Skeletal muscle tissue (tissue), 4 donors: ENCODE results near the gene ELF1. TPM values are rescaled to one million over a fixed set of nuclear protein-coding genes. Genes with fewer than 3 reads are reported as not detected.
A peak's percentile ranks its signal among the peaks of the same experiment; 100 is the strongest.
"Not testable (repeated sequence)": the region's sequence is repeated elsewhere in the genome, so short reads cannot be mapped to it uniquely, and the experiment has no call there.

ENCODE experiments used
- H3K27ac ChIP-seq: one replicate; pipeline ENCODE4 v1.7.0; 2013; ENCODE audit warnings: mild to moderate bottlenecking, low read depth, low read length, inconsistent platforms
- H3K27me3 ChIP-seq, 3 donors: one replicate each; pipeline ENCODE4 v1.7.0; 2013; ENCODE audit warnings: low read length in 3 of 3; ENCODE audit not compliant: control insufficient read depth in 3 of 3, insufficient read depth in 3 of 3
- H3K36me3 ChIP-seq, 3 donors: one replicate each; pipeline ENCODE4 v1.7.0; 2013; ENCODE audit warnings: low read length in 3 of 3; ENCODE audit not compliant: control insufficient read depth in 3 of 3, insufficient read depth in 3 of 3
- H3K4me1 ChIP-seq, 3 donors: one replicate each; pipeline ENCODE4 v1.7.0; 2013; ENCODE audit warnings: low read length in 3 of 3, mild to moderate bottlenecking in 3 of 3; ENCODE audit not compliant: control insufficient read depth in 3 of 3, insufficient read depth in 3 of 3
- H3K4me3 ChIP-seq, 3 donors: one replicate each; pipeline ENCODE4 v1.7.0; 2013; ENCODE audit warnings: low read length in 3 of 3
- H3K9ac ChIP-seq, 3 donors: one replicate each; pipeline ENCODE4 v1.7.0; 2013; ENCODE audit warnings: low read length in 3 of 3, mild to moderate bottlenecking in 3 of 3, moderate library complexity in 2 of 3, low read depth in 1 of 3
- H3K9me3 ChIP-seq, 3 donors: one replicate each; pipeline ENCODE4 v1.7.0; 2013; ENCODE audit warnings: low read length in 3 of 3; ENCODE audit not compliant: control insufficient read depth in 3 of 3
- total RNA-seq: library from RNA; depleted of rRNA; stranded (reverse); fragments of >200 nt; gene quantifications from one replicate; pipeline ENCODE4 v1.2.3, GENCODE V29; 2014
- donor health status: Osteomylitis.

The ELF1 gene
- total RNA-seq, 1 donor from 2014 or later, result 33.9 TPM

GRCh38 chr13:40984668-40985366, 34.3 kb downstream of the ELF1 start:
- Histone ChIP-seq H3K36me3 (no peaks in the 10 kb centered on the region), H3K4me3 (peak overlapping the region; percentile 41 to 52 (median 50)), H3K9ac (peak overlapping the region; percentile 23 to 60 (median 47)), H3K27me3 (no peaks in the 10 kb centered on the region), H3K4me1 (peaks cover 19 to 28% (median 24%) of the 10 kb centered on the region in 3 donors), H3K27ac (peak overlapping the region; percentile 37), H3K9me3 (no peaks in the 10 kb centered on the region)

- peak overlapping the region; percentile 70 for H3K27ac ChIP-seq
- H3K9ac ChIP-seq, result peak overlapping the region in 2 of 3 donors; percentile 23 to 47
- H3K27me3 ChIP-seq, result no peaks in the 10 kb centered on the region
- no peaks in the 10 kb centered on the region for H3K9me3 ChIP-seq
- peaks cover 0 to 1% (median 0%) of the 10 kb centered on the region in 3 donors for H3K36me3 ChIP-seq
- H3K4me1 ChIP-seq, result peaks cover 19 to 31% (median 25%) of the 10 kb centered on the region in 3 donors
- H3K4me3 ChIP-seq, result peak overlapping the region in 1 of 3 donors; percentile 27
Observed at GRCh38 chr13:40983725-40984667, 35.1 kb downstream of the ELF1 start.

- Histone ChIP-seq H3K27ac (peak overlapping the region; percentile 70), H3K4me1 (peaks cover 19 to 31% (median 25%) of the 10 kb centered on the region in 3 donors), H3K9me3 (no peaks in the 10 kb centered on the region), H3K9ac (peak overlapping the region in 2 of 3 donors; percentile 11 to 35), H3K36me3 (peaks cover 0 to 1% (median 0%) of the 10 kb centered on the region in 3 donors), H3K27me3 (no peaks in the 10 kb centered on the region), H3K4me3 (peak overlapping the region in 1 of 3 donors; percentile 53)
Observed at GRCh38 chr13:40983259-40983658, 35.9 kb downstream of the ELF1 start.

- Histone ChIP-seq H3K27ac (peak overlapping the region; percentile 70), H3K9ac (peak overlapping the region in 1 of 3 donors; percentile 63)
Observed at GRCh38 chr13:40982772-40983171, 36.3 kb downstream of the ELF1 start.

GRCh38 chr13:40981949-40982348, 37.2 kb downstream of the ELF1 start:
- no peaks in the 10 kb centered on the region for H3K9me3 ChIP-seq
- H3K4me1 ChIP-seq, result peaks cover 19 to 31% (median 25%) of the 10 kb centered on the region in 3 donors
- peak overlapping the region in 1 of 3 donors; percentile 37 for H3K9ac ChIP-seq
- H3K4me3 ChIP-seq, result peak overlapping the region in 1 of 3 donors; percentile 53
- peak overlapping the region; percentile 68 for H3K27ac ChIP-seq
- no peaks in the 10 kb centered on the region for H3K27me3 ChIP-seq
- H3K36me3 ChIP-seq, result peaks cover 0 to 1% (median 0%) of the 10 kb centered on the region in 3 donors

More at GRCh38 chr13:40982772-40983171, 36.3 kb downstream of the ELF1 start:
- peaks cover 0 to 1% (median 0%) of the 10 kb centered on the region in 3 donors for H3K36me3 ChIP-seq
- peaks cover 19 to 31% (median 25%) of the 10 kb centered on the region in 3 donors for H3K4me1 ChIP-seq
- H3K27me3 ChIP-seq, result no peaks in the 10 kb centered on the region
- no peaks in the 10 kb centered on the region for H3K9me3 ChIP-seq
- peak overlapping the region in 2 of 3 donors; percentile 8 to 53 for H3K4me3 ChIP-seq

- Histone ChIP-seq H3K9me3 (no peaks in the 10 kb centered on the region), H3K27me3 (no peaks in the 10 kb centered on the region), H3K4me1 (peaks cover 16 to 28% (median 25%) of the 10 kb centered on the region in 3 donors), H3K9ac (peak overlapping the region in 1 of 3 donors; percentile 2), H3K36me3 (peaks cover 0 to 1% (median 0%) of the 10 kb centered on the region in 3 donors), H3K4me3 (peak overlapping the region in 1 of 3 donors; percentile 53), H3K27ac (peak overlapping the region; percentile 68)
Observed at GRCh38 chr13:40981361-40981760, 37.8 kb downstream of the ELF1 start.

- Histone ChIP-seq H3K9me3 (no peaks in the 10 kb centered on the region), H3K27ac (no peak overlapping the region), H3K4me1 (peaks cover 11 to 23% (median 18%) of the 10 kb centered on the region in 3 donors), H3K36me3 (peaks cover 0 to 1% (median 0%) of the 10 kb centered on the region in 3 donors), H3K4me3 (peak overlapping the region in 1 of 3 donors; percentile 45), H3K9ac (no peak overlapping the region), H3K27me3 (no peaks in the 10 kb centered on the region)
Observed at GRCh38 chr13:40980461-40980860, 38.7 kb downstream of the ELF1 start.

GRCh38 chr13:40979232-40979631, 39.9 kb downstream of the ELF1 start:
- Histone ChIP-seq H3K27ac (no peak overlapping the region), H3K36me3 (peaks cover 0 to 1% (median 0%) of the 10 kb centered on the region in 3 donors), H3K4me1 (peaks cover 15 to 28% (median 23%) of the 10 kb centered on the region in 3 donors), H3K9me3 (no peaks in the 10 kb centered on the region), H3K9ac (no peak overlapping the region), H3K4me3 (peak overlapping the region in 1 of 3 donors; percentile 40), H3K27me3 (no peaks in the 10 kb centered on the region)

- H3K9ac ChIP-seq, H3K27me3 ChIP-seq, H3K27ac ChIP-seq, H3K4me3 ChIP-seq, H3K9me3 ChIP-seq, H3K36me3 ChIP-seq: not testable (repeated sequence)
- H3K4me1 ChIP-seq, result peaks cover 14 to 29% (median 24%) of the 10 kb centered on the region in 3 donors
Observed at GRCh38 chr13:40978109-40978508, 41.0 kb downstream of the ELF1 start.
